SK-N-SH (cell line): Measurements from ENCODE around the gene LLGL2. TPM values are rescaled to one million over a fixed set of nuclear protein-coding genes. Genes with fewer than 3 reads are reported as not detected.

ENCODE experiments used
- CTCF ChIA-PET: fragments of 300-600, 350-600 bp; formaldehyde crosslinking; extraction: SDS; loops from one replicate; lab custom pipeline; 2021; lab: Yijun Ruan, JAX
- POLR2A ChIA-PET: fragments of 350-600 bp; sonication (Branson Sonifier 250); formaldehyde crosslinking; extraction: SDS; loops from one replicate; lab custom pipeline; 2020; ENCODE audit warnings: antibody characterized with exemption, inconsistent platforms; lab: Yijun Ruan, JAX
- DNase-seq: peaks from one replicate; pipeline ENCODE4 v3.0.0; 2012
- H2AFZ ChIP-seq: fragments of 200-600 bp; sonication (generic); 2 replicates; pipeline ENCODE4 v1.8.1; 2016; ENCODE audit warnings: antibody characterized with exemption, mild to moderate bottlenecking, low read depth
- H3F3A ChIP-seq: fragments of 200-600 bp; sonication (generic); replicated peaks from 2 replicates; pipeline ENCODE3; 2016; ENCODE audit warnings: antibody characterized with exemption, mild to moderate bottlenecking; ENCODE audit not compliant: insufficient read depth
- H3K27ac ChIP-seq, 2 experiments: fragments of 200-500 bp in 1 of 2; fragments of 200-600 bp in 1 of 2; sonication (Bioruptor generic) in 1 of 2; sonication (generic), shearing (Covaris generic) in 1 of 2; 2 replicates each; pipeline versions ENCODE4 v1.5.1 to v1.6.1; 2014 to 2016; ENCODE audit warnings: low read depth in 2 of 2, inconsistent platforms in 1 of 2, low read length in 1 of 2, mild to moderate bottlenecking in 1 of 2, mixed read lengths in 1 of 2
- H3K27me3 ChIP-seq: fragments of 200-600 bp; sonication (generic), shearing (Covaris generic); 2 replicates; pipeline ENCODE4 v1.6.1; 2016; ENCODE audit warnings: mixed run types; ENCODE audit not compliant: insufficient read depth
- H3K36me3 ChIP-seq, 2 experiments: fragments of 200-500 bp in 1 of 2; fragments of 200-600 bp in 1 of 2; sonication (Bioruptor generic) in 1 of 2; sonication (generic) in 1 of 2; replicated peaks in 1 of 2; 2 replicates each; pipeline versions ENCODE3 to v1.5.1; 2014 to 2016; ENCODE audit warnings: low read length in 1 of 2, mild to moderate bottlenecking in 1 of 2; ENCODE audit not compliant: insufficient read depth in 2 of 2, control insufficient read depth in 1 of 2
- H3K4me1 ChIP-seq, 2 experiments: fragments of 200-500 bp in 1 of 2; fragments of 200-600 bp in 1 of 2; sonication (Bioruptor generic) in 1 of 2; sonication (generic), shearing (Covaris generic) in 1 of 2; 2 replicates each; pipeline versions ENCODE4 v1.5.1 to v1.6.1; 2014 to 2016; ENCODE audit warnings: low read depth in 1 of 2, low read length in 1 of 2, mixed run types in 1 of 2; ENCODE audit not compliant: insufficient read depth in 2 of 2, control insufficient read depth in 1 of 2
- H3K4me2 ChIP-seq: fragments of 200-600 bp; sonication (generic), shearing (Covaris generic); 2 replicates; pipeline ENCODE4 v1.6.1; 2017; ENCODE audit warnings: mixed run types
- H3K4me3 ChIP-seq, 2 experiments: fragments of 200-500 bp in 1 of 2; fragments of 200-600 bp in 1 of 2; sonication (Bioruptor generic) in 1 of 2; sonication (generic), shearing (Covaris generic) in 1 of 2; 2 replicates each; pipeline versions ENCODE4 v1.5.1 to v1.8.1; 2014 to 2016; ENCODE audit warnings: low read depth in 2 of 2, inconsistent platforms in 1 of 2, low read length in 1 of 2, mild to moderate bottlenecking in 1 of 2, mixed read lengths in 1 of 2, moderate library complexity in 1 of 2
- H3K79me2 ChIP-seq: fragments of 200-600 bp; sonication (generic); 2 replicates; pipeline ENCODE4 v1.8.1; 2017; ENCODE audit warnings: mild to moderate bottlenecking; ENCODE audit not compliant: insufficient read depth
- H3K9ac ChIP-seq: fragments of 200-600 bp; sonication (generic); 2 replicates; pipeline ENCODE4 v1.6.1; 2017; ENCODE audit warnings: mixed run types
- H3K9me2 ChIP-seq: fragments of 200-600 bp; sonication (generic); 2 replicates; pipeline ENCODE4 v1.6.1; 2017; ENCODE audit warnings: mixed run types
- H3K9me3 ChIP-seq: fragments of 200-600 bp; sonication (generic); 2 replicates; pipeline ENCODE4 v1.6.1; 2017; ENCODE audit warnings: mixed run types, mild to moderate bottlenecking, moderate library complexity
- H4K20me1 ChIP-seq: fragments of 200-600 bp; sonication (generic); 2 replicates; pipeline ENCODE4 v1.6.1; 2017; ENCODE audit warnings: mild to moderate bottlenecking, mixed run types; ENCODE audit not compliant: insufficient read depth
- ELF1 ChIP-seq: IDR thresholded peaks from 2 replicates; pipeline ENCODE4 v1.4.0; 2012
- FOSL2 ChIP-seq: IDR thresholded peaks from 2 replicates; pipeline ENCODE4 v1.4.0; 2012; ENCODE audit warnings: low read depth, mild to moderate bottlenecking, moderate library complexity, borderline replicate concordance
- MEF2A ChIP-seq: IDR thresholded peaks from 2 replicates; pipeline ENCODE4 v1.4.0; 2012; ENCODE audit warnings: low read depth, borderline replicate concordance
- NRF1 ChIP-seq: IDR thresholded peaks from 2 replicates; pipeline ENCODE4 v1.6.1; 2012; ENCODE audit warnings: low read depth, mild to moderate bottlenecking, low read length
- RCOR1 ChIP-seq: fragments of 150-350 bp; IDR thresholded peaks from 2 replicates; pipeline ENCODE4 v1.6.1; 2017; ENCODE audit warnings: antibody characterized with exemption, low read length
- RFX5 ChIP-seq: IDR thresholded peaks from 2 replicates; pipeline ENCODE4 v1.6.1; 2012; ENCODE audit warnings: mild to moderate bottlenecking, improper control_type of control experiment, low read length
- SIN3A ChIP-seq: IDR thresholded peaks from 2 replicates; pipeline ENCODE4 v1.6.1; 2012; ENCODE audit warnings: low read depth, mild to moderate bottlenecking, low read length, moderate library complexity, borderline replicate concordance
- TCF12 ChIP-seq: IDR thresholded peaks from 2 replicates; pipeline ENCODE4 v1.4.0; 2012
- YY1 ChIP-seq: IDR thresholded peaks from 2 replicates; pipeline ENCODE4 v1.4.0; 2012; ENCODE audit warnings: low read depth, mild to moderate bottlenecking
- WGBS: methylation state at CpG from one replicate; pipeline ENCODE4 v1.1.6; 2017; ENCODE audit warnings: low lambda C conversion rate; 5-methylcytosine and 5-hydroxymethylcytosine counted together
- polyA plus RNA-seq, 3 experiments: library from polyadenylated mRNA; depleted of rRNA; stranded (reverse); fragments of >200 nt; gene quantifications; 2 replicates each; pipeline ENCODE4 v1.2.3, GENCODE V29; 2012
- TF ChIP-seq, protein P1 (sequence below): fragments of 150-350 bp; IDR thresholded peaks from 2 replicates; pipeline ENCODE4 v1.6.1; 2016; ENCODE audit warnings: mild to moderate bottlenecking, low read depth, low read length
- TF ChIP-seq, protein P2 (sequence below): IDR thresholded peaks from 2 replicates; pipeline ENCODE4 v1.4.0; 2012; ENCODE audit warnings: low read depth
- TF ChIP-seq, protein P3 (sequence below): IDR thresholded peaks from 2 replicates; pipeline ENCODE4; 2012

Gene LLGL2
- polyA plus RNA-seq, 1 of the 3 experiments (the other 2 are of a cell fraction): 6.7 TPM

DNA sequence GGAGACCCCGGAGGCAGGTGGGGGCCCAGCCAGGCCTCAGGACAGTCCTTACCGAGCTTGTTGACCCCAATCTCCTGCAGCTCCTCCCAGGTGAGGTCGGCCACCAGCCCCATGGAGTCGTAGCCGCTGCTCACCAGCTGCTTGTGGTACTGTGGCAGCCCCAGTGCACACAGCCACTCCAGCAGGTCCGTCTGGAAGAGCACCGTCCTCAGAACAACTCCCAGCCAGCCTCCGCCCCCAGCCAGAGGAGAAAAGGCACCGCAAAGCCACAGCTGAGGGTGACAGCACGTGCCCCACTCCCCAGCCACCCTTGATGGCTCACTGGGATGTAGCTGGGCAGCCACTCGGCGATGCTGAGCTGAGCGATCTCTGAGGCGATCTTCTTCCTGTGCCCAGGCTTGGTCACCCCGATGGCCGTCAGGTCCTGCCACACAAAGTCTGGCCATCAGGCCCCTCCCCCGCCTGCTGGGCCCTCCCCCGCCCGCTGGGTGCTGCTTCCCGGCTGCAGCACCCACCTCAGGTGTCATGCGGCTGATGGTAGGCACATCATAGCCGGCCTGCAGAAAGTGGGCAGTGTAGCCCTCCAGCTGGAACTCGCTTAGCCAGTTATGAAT lies 22.1 kb upstream of the LLGL2 start:
- POLR2A ChIA-PET: interaction anchor here (1.2 to 1.3 kb wide), 2 partner anchors 10 to 13 kb away, joined by 3 to 10 read pairs; partner anchors contain the start of gene TSEN54

DNA sequence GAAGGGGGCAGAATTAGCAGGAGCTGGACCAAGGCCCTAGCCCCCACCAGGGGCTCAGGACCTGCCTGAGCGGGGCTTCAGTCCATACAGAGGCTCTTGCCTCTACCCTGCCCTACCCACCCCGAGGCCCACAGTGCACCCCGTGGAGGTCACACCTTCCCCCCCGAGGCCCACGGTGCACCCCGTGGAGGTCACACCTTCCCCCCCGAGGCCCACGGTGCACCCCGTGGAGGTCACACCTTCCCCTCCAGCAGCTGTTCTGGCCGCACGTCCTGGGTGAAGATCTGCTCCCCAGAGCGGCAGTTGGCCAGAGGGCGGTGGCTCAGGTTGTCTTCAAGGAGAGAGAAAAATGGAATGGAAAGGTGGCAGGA lies 21.5 kb upstream of the LLGL2 start:
- POLR2A ChIA-PET: no interaction called here
- Histone ChIP-seq H3K79me2 (no peaks in the 10 kb centered on the region), H3K27ac (no peak overlapping the region), H3K9ac (no peak overlapping the region), H3K36me3 (peaks cover 10 to 61% of the 10 kb centered on the region in 2 experiments), H3K4me3 (no peak overlapping the region), H3K9me2 (no peaks in the 10 kb centered on the region), H3K4me1 (peaks cover 0 to 4% of the 10 kb centered on the region in 2 experiments; a peak in 1 of 4 replicates), H3F3A (no peaks in the 10 kb centered on the region), H4K20me1 (peaks cover 11% of the 10 kb centered on the region; the same call in 1 of the 2 replicates), H3K9me3 (no peaks in the 10 kb centered on the region), H3K27me3 (no peaks in the 10 kb centered on the region), H2AFZ (no peak overlapping the region), H3K4me2 (no peak overlapping the region)
- no peak for TF ChIP-seq TCF12
- no peak for TF ChIP-seq RFX5
- TF ChIP-seq, protein P1, sequence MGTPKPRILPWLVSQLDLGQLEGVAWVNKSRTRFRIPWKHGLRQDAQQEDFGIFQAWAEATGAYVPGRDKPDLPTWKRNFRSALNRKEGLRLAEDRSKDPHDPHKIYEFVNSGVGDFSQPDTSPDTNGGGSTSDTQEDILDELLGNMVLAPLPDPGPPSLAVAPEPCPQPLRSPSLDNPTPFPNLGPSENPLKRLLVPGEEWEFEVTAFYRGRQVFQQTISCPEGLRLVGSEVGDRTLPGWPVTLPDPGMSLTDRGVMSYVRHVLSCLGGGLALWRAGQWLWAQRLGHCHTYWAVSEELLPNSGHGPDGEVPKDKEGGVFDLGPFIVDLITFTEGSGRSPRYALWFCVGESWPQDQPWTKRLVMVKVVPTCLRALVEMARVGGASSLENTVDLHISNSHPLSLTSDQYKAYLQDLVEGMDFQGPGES: no peak
- TF ChIP-seq NRF1: no peak
- TF ChIP-seq MEF2A: no peak
- TF ChIP-seq, protein P2, sequence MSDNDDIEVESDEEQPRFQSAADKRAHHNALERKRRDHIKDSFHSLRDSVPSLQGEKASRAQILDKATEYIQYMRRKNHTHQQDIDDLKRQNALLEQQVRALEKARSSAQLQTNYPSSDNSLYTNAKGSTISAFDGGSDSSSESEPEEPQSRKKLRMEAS: no peak
- TF ChIP-seq, protein P3, sequence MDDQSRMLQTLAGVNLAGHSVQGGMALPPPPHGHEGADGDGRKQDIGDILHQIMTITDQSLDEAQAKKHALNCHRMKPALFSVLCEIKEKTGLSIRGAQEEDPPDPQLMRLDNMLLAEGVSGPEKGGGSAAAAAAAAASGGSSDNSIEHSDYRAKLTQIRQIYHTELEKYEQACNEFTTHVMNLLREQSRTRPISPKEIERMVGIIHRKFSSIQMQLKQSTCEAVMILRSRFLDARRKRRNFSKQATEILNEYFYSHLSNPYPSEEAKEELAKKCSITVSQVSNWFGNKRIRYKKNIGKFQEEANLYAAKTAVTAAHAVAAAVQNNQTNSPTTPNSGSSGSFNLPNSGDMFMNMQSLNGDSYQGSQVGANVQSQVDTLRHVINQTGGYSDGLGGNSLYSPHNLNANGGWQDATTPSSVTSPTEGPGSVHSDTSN: no peak
- TF ChIP-seq FOSL2: no peak
- no peak for TF ChIP-seq ELF1
- 89% methylated on average over 12 of the region's 13 CpGs for WGBS
- CTCF ChIA-PET: interaction anchor here (0.6 to 5.6 kb wide), 14 partner anchors 8 to 422 kb away, joined by 3 to 37 read pairs (median 4); partner anchors contain the start of gene TSEN54
- DNase-seq: no peak

More for the DNA sequence above, 22.1 kb upstream of the LLGL2 start:
- TF ChIP-seq YY1: no peak
- no peak for TF ChIP-seq SIN3A
- TF ChIP-seq RCOR1: no peak
- no peak for TF ChIP-seq FOSL2
- H3K9ac ChIP-seq: no peak overlapping the region
- DNase-seq: no peak
- H3K27ac ChIP-seq: no peak overlapping the region
- peaks cover 10 to 65% of the 10 kb centered on the region in 2 experiments for H3K36me3 ChIP-seq
- H2AFZ ChIP-seq: no peak overlapping the region
- CTCF ChIA-PET: interaction anchor here (0.6 to 5.6 kb wide), 14 partner anchors 9 to 421 kb away, joined by 3 to 37 read pairs (median 5); partner anchors contain the start of genes LLGL2 and TSEN54
- H3F3A ChIP-seq: no peaks in the 10 kb centered on the region
- WGBS: 90% methylated on average over 23 of the region's 23 CpGs
- H3K4me2 ChIP-seq: no peak overlapping the region
- no peaks in the 10 kb centered on the region for H3K27me3 ChIP-seq
- H4K20me1 ChIP-seq: 0 out of 2 replicates have a peak, but pooled peaks cover 6% of the 10 kb centered on the region
- no peaks in the 10 kb centered on the region for H3K9me2 ChIP-seq
- H3K79me2 ChIP-seq: no peaks in the 10 kb centered on the region
- no peak overlapping the region for H3K4me3 ChIP-seq
- no peaks in the 10 kb centered on the region for H3K9me3 ChIP-seq
- no peaks in the 10 kb centered on the region; a peak in 1 of 4 replicates for H3K4me1 ChIP-seq
